ENCODE results near the gene NUDT8. TPM values are rescaled to one million over a fixed set of nuclear protein-coding genes. Genes with fewer than 3 reads are reported as not detected.
"Not testable (repeated sequence)": the region's sequence is repeated elsewhere in the genome, so short reads cannot be mapped to it uniquely, and the experiment has no call there.

The NUDT8 gene
- polyA plus RNA-seq, 4 donors, result 11.7 to 67.1 (median 45.7) TPM

DNA sequence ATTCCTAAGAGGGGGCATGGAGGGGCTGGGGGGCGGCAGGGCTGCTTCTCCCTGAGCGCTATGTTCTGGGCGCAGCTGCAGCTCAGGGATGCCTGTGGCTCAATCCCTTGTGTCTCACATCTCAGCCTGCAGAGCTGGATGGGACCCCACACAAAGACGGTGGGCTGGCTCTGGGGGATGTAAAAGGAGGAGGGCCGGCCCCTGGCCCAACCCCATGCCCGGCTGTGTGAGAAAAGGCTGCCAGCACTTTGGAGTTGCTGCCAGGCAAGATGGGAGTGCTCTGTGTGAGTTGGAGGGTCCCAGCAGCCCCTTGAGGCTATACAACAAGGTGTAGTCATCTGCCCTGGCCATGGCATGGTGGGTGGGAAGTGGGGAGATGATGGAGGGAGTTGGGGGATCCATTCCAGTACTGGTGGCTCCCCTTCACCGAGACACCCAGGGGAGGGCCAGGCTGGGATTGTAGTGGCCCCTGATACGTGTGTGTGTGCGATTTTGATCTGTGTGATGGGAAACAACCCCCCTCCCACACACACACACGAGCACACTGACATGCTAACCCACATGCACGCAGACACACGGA lies 11.1 kb upstream of the NUDT8 start:
- WGBS, 3 donors, result 77 to 86% (median 78%) methylated on average over 12 of the region's 12 CpGs
- Histone ChIP-seq H3K4me1 (ENCODE audit: control insufficient read depth in 3 of 3, insufficient read depth in 2 of 3, low read depth in 1 of 3, low read length in 2 of 3) (no peaks in the 10 kb centered on the region), H3K27ac (ENCODE audit: low read depth in 1 of 3, low read length in 2 of 3) (no peak overlapping the region), H3K9me3 (ENCODE audit: control insufficient read depth in 2 of 2, insufficient read depth in 1 of 2, low read depth in 1 of 2, low read length in 1 of 2) (peaks cover 0 to 7% of the 10 kb centered on the region in 2 donors), H3K36me3 (ENCODE audit: control insufficient read depth in 3 of 3, insufficient read depth in 2 of 3, low read depth in 1 of 3, low read length in 3 of 3) (peaks cover 0 to 35% (median 0%) of the 10 kb centered on the region in 3 donors), H3K27me3 (ENCODE audit: control insufficient read depth in 3 of 3, insufficient read depth in 3 of 3, low read length in 3 of 3) (no peaks in the 10 kb centered on the region), H3K4me3 (ENCODE audit: low read depth in 1 of 3, low read length in 3 of 3) (no peak overlapping the region)
- FAIRE-seq (no peak), DNase-seq (no peak)

DNA sequence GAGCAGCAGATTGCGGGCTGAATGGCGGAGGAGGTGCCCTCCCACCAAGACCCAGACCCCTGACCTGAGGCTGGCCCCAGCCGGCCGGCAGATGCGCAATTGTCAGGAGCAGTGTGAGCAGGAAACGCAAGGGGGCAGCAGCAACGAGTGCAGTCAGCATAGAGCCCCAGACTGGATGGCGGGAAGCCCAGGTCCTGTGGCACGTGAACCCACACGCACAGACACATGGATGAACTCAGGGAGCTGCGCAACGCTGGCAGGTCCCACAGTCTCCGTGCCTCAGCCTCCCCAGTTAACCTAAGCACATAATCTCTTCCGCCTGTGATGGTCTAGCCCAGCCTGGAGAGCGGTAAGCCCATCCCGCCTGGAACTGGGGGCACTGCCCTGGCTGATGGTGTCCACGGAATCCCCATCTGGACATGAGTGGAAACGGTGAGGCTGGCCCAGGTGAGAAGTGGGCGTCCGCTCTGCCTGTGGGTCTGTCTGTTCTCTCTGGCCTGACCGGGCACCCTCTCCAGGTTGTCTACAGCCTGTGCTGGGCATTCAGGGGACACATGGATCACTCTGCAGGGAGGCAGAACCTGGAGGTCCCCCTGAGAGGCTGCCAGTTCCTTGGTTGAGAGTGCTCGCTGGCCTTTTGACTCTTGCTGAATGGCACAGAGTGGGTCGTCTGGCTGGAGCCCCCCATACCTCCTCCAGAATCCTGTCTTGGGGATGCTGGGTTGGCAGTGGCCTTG lies 10.5 kb upstream of the NUDT8 start:
- no peak overlapping the region for H3K27ac ChIP-seq (ENCODE audit: low read depth in 1 of 3, low read length in 2 of 3)
- DNase-seq, result peak; percentile 68 to 72
- no peak for FAIRE-seq
- no peak overlapping the region for H3K4me3 ChIP-seq (ENCODE audit: low read depth in 1 of 3, low read length in 3 of 3)
- H3K36me3 ChIP-seq (ENCODE audit: control insufficient read depth in 3 of 3, insufficient read depth in 2 of 3, low read depth in 1 of 3, low read length in 3 of 3), result peaks cover 0 to 28% (median 0%) of the 10 kb centered on the region in 3 donors
- WGBS, 3 donors, result 50 to 55% (median 50%) methylated on average over 23 of the region's 23 CpGs
- H3K27me3 ChIP-seq (ENCODE audit: control insufficient read depth in 3 of 3, insufficient read depth in 3 of 3, low read length in 3 of 3), result no peaks in the 10 kb centered on the region
- peaks cover 0 to 3% (median under 1%) of the 10 kb centered on the region in 3 donors for H3K4me1 ChIP-seq (ENCODE audit: control insufficient read depth in 3 of 3, insufficient read depth in 2 of 3, low read depth in 1 of 3, low read length in 2 of 3)
- peaks cover 0 to 7% of the 10 kb centered on the region in 2 donors for H3K9me3 ChIP-seq (ENCODE audit: control insufficient read depth in 2 of 2, insufficient read depth in 1 of 2, low read depth in 1 of 2, low read length in 1 of 2)

DNA sequence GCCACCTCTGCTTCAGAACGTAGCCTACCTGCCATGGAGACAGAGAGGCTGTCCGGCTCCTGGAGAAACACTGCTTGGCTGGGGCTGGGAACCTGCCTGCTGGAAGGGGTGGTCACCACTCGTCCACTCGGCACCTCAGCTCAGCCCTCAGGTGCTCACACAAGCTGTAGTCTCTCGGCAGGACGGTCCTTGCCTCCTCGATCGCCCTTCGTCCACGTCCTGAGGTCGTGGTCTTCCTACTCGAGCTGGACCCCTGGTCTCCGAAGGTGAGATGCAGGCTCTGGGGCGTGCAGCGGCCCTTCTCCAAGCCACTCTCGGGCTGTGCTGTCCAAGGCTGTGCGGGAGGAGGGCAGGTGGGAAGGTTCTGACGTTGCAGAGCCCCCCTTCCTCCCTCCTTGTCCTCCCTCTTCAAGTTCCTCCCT lies 9.7 kb upstream of the NUDT8 start, which contains the start of gene TBX10:
Gene TBX10, minus strand, starts transcription at position 326 of the 422 bp plus-strand sequence. Its CDS starts 291 bp downstream, at position 35.
- no peak within 1 kb of the TSS for H3K27ac ChIP-seq (ENCODE audit: low read depth in 1 of 3, low read length in 2 of 3)
- H3K36me3 ChIP-seq (ENCODE audit: control insufficient read depth in 3 of 3, insufficient read depth in 2 of 3, low read depth in 1 of 3, low read length in 3 of 3), result peaks cover 0 to 23% (median 0%) of the 10 kb centered on the region in 3 donors
- H3K4me3 ChIP-seq (ENCODE audit: low read depth in 1 of 3, low read length in 3 of 3), result no peak within 1 kb of the TSS
- 81 to 85% (median 84%) methylated on average over 18 of the region's 18 CpGs for WGBS, 3 donors
- H3K9me3 ChIP-seq (ENCODE audit: control insufficient read depth in 2 of 2, insufficient read depth in 1 of 2, low read depth in 1 of 2, low read length in 1 of 2), result peaks cover 0 to 7% of the 10 kb centered on the region in 2 donors
- FAIRE-seq (no peak), DNase-seq (no peak)
- no peaks in the 10 kb centered on the region for H3K27me3 ChIP-seq (ENCODE audit: control insufficient read depth in 3 of 3, insufficient read depth in 3 of 3, low read length in 3 of 3)
- peaks cover 0 to 11% (median 4%) of the 10 kb centered on the region in 3 donors for H3K4me1 ChIP-seq (ENCODE audit: control insufficient read depth in 3 of 3, insufficient read depth in 2 of 3, low read depth in 1 of 3, low read length in 2 of 3)

DNA sequence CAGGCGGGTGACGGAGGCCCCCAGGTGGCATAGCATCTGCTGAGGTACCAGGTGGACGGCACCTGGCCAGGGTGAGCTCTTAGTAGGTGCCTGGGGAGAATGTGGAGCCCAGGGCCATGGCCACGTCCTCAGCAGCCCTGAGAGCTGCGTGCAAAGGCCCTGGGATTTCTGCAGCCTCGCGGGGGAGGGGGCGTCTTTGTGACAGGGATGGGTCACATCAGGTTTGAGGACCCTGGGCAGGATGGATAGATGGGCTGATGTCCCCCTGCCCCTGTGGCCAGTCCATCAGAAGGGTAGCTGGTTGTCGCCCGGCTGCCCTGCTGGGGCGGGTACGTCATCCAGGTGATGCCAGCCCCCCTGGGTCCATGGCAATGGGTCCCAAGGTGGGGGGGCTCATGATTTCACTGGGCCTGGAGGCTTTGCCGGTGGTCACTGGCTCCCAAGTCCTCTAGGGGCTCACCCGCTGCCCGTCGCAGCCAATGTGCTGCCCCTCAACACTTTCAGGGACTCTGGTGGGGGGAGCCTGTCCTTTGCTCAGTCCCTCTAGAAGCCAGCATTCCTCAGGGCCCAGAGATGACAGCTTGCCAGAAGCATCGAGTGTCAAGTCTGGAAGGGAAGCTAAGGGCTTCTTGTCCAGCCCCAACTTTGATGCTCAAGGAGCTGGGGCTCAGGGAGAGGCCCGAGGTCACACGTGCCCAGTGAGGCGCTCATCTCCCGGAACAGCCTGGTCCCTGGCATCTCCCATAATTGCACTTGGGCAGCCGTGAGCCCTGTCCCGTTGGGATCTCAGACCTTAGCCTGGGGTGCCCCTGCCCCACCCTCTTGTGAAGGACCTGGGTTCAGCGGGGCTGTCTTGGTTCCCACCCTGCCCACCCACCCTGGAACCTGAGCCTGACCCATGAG lies 9.0 kb upstream of the NUDT8 start:
- Histone ChIP-seq H3K9me3 (ENCODE audit: control insufficient read depth in 2 of 2, insufficient read depth in 1 of 2, low read depth in 1 of 2, low read length in 1 of 2) (peaks cover 0 to 3% of the 10 kb centered on the region in 2 donors), H3K4me3 (ENCODE audit: low read depth in 1 of 3, low read length in 3 of 3) (no peak overlapping the region), H3K27me3 (ENCODE audit: control insufficient read depth in 3 of 3, insufficient read depth in 3 of 3, low read length in 3 of 3) (no peaks in the 10 kb centered on the region), H3K36me3 (ENCODE audit: control insufficient read depth in 3 of 3, insufficient read depth in 2 of 3, low read depth in 1 of 3, low read length in 3 of 3) (peaks cover 0 to 16% (median 0%) of the 10 kb centered on the region in 3 donors), H3K4me1 (ENCODE audit: control insufficient read depth in 3 of 3, insufficient read depth in 2 of 3, low read depth in 1 of 3, low read length in 2 of 3) (peaks cover 0 to 17% (median 4%) of the 10 kb centered on the region in 3 donors), H3K27ac (ENCODE audit: low read depth in 1 of 3, low read length in 2 of 3) (no peak overlapping the region)
- DNase-seq, result no peak
- WGBS, 3 donors, result 87 to 88% (median 87%) methylated on average over 22 to 24 of the region's 24 CpGs
- no peak for FAIRE-seq

DNA sequence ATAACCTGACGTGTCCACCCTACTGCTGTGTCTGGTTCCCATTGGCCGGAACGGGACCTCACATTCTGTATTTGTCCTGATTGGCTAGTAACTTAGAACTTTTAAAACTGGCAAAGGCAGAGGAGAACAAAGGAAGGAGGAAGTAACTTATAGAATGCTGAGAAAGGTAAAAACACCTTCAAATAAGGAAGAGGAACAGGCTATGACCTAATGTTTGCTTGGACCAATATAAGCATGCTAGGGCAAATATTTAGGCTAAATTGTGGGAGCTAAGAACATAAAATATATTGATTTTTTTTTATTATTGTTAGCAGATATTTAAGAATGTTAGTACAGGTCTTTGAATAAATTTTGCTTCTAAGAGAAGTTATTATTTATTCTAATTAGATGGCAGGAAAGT lies 7.7 kb upstream of the NUDT8 start:
- not testable (repeated sequence) for H3K27ac ChIP-seq (ENCODE audit: low read depth in 1 of 3, low read length in 2 of 3); H3K9me3 ChIP-seq (ENCODE audit: control insufficient read depth in 2 of 2, insufficient read depth in 1 of 2, low read depth in 1 of 2, low read length in 1 of 2); H3K27me3 ChIP-seq (ENCODE audit: control insufficient read depth in 3 of 3, insufficient read depth in 3 of 3, low read length in 3 of 3); H3K4me3 ChIP-seq (ENCODE audit: low read depth in 1 of 3, low read length in 3 of 3); DNase-seq; H3K36me3 ChIP-seq (ENCODE audit: control insufficient read depth in 3 of 3, insufficient read depth in 2 of 3, low read depth in 1 of 3, low read length in 3 of 3); FAIRE-seq
- 79 to 89% (median 81%) methylated on average over 3 of the region's 3 CpGs for WGBS, 3 donors
- peaks cover 0 to 30% (median 9%) of the 10 kb centered on the region in 3 donors for H3K4me1 ChIP-seq (ENCODE audit: control insufficient read depth in 3 of 3, insufficient read depth in 2 of 3, low read depth in 1 of 3, low read length in 2 of 3)

DNA sequence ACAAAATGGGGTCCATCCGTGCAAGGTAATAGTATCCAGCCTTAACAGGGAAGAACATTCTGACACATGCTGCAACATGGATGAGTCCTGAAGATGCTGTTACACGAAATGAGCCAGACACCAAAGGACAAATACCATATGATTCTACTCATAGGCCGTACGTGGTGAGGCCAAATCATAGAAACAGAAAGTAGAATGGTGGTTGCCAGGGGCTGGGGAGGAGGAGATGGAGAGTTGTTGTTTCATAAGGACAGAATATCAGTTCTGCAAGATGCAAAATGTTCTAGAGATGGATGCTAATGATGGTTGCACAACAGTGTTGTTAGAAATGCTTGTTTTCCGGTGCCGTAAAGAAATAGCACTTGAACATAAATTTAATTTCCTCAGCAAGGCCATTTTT lies 7.2 kb upstream of the NUDT8 start:
- Histone ChIP-seq H3K4me3 (ENCODE audit: low read depth in 1 of 3, low read length in 3 of 3) (no peak overlapping the region), H3K27me3 (ENCODE audit: control insufficient read depth in 3 of 3, insufficient read depth in 3 of 3, low read length in 3 of 3) (no peaks in the 10 kb centered on the region), H3K9me3 (ENCODE audit: control insufficient read depth in 2 of 2, insufficient read depth in 1 of 2, low read depth in 1 of 2, low read length in 1 of 2) (no peaks in the 10 kb centered on the region), H3K27ac (ENCODE audit: low read depth in 1 of 3, low read length in 2 of 3) (no peak overlapping the region), H3K4me1 (ENCODE audit: control insufficient read depth in 3 of 3, insufficient read depth in 2 of 3, low read depth in 1 of 3, low read length in 2 of 3) (peaks cover 0 to 35% (median 9%) of the 10 kb centered on the region in 3 donors), H3K36me3 (ENCODE audit: control insufficient read depth in 3 of 3, insufficient read depth in 2 of 3, low read depth in 1 of 3, low read length in 3 of 3) (peaks cover 0 to 2% (median 0%) of the 10 kb centered on the region in 3 donors)
- 65 to 78% (median 73%) methylated on average over 6 of the region's 6 CpGs for WGBS, 3 donors
- FAIRE-seq, result no peak
- DNase-seq, result no peak

DNA sequence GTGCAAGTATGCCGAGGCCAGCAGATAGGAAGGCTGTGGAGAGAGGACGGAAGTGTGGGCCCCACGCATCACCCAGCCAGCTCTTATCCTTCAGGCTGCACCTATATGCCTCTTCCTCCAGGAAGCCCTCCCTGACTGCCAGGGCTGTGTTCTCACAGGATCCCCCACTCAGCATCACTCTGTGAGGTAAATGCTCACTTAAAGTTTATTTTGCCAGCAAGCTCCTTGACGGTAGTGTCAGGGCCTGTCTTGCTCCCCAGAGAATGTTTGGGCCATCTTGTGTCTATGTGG lies 5.4 kb upstream of the NUDT8 start:
- Histone ChIP-seq H3K27me3 (ENCODE audit: control insufficient read depth in 3 of 3, insufficient read depth in 3 of 3, low read length in 3 of 3) (no peaks in the 10 kb centered on the region), H3K4me1 (ENCODE audit: control insufficient read depth in 3 of 3, insufficient read depth in 2 of 3, low read depth in 1 of 3, low read length in 2 of 3) (peaks cover 0 to 49% (median 9%) of the 10 kb centered on the region in 3 donors), H3K9me3 (ENCODE audit: control insufficient read depth in 2 of 2, insufficient read depth in 1 of 2, low read depth in 1 of 2, low read length in 1 of 2) (no peaks in the 10 kb centered on the region), H3K36me3 (ENCODE audit: control insufficient read depth in 3 of 3, insufficient read depth in 2 of 3, low read depth in 1 of 3, low read length in 3 of 3) (no peaks in the 10 kb centered on the region), H3K27ac (ENCODE audit: low read depth in 1 of 3, low read length in 2 of 3) (peak overlapping the region; percentile 69 to 95 (median 88)), H3K4me3 (ENCODE audit: low read depth in 1 of 3, low read length in 3 of 3) (no peak overlapping the region)
- DNase-seq, result no peak
- no peak for FAIRE-seq
- WGBS, 3 donors, result 25 to 67% (median 40%) methylated on average over 4 of the region's 4 CpGs

All from small intestine (tissue), 7 donors.